ENCODE measurements around the gene PSMD10. TPM values are rescaled to one million over a fixed set of nuclear protein-coding genes. Genes with fewer than 3 reads are reported as not detected.

The PSMD10 gene
- polyA plus RNA-seq, 1 donor from 2014 or later: 209 TPM

DNA sequence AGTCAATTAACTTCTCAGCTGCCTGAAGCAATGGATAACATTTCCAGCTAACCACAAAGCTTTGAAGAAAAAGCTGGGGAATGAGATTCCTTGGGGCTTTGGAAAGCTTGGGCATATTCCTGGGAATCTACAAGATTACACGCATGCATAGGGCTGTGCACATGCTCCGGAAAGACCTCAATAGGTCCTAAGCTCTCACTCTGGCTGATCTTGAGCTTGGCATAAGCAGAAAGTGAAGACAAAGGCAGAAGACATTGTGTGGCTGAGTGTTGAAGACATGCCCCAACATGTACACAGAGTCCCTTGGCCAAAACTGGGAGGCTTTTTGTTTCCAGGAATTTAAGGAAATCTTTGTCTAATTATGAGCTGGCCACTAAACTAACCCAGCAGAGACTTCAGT is 31.4 kb upstream of the PSMD10 start:
- Histone ChIP-seq H3K27ac (ENCODE audit: low read length) (no peak overlapping the region), H3F3A (ENCODE audit: insufficient read depth, low read length, poor library complexity, severe bottlenecking) (no peaks in the 10 kb centered on the region), H3K36me3 (ENCODE audit: insufficient read depth, low read length) (no peaks in the 10 kb centered on the region), H3K4me2 (ENCODE audit: low read length) (no peak overlapping the region), H3K9me2 (ENCODE audit: insufficient read depth, low read length) (no peaks in the 10 kb centered on the region), H2AFZ (ENCODE audit: low read depth, low read length) (no peak overlapping the region), H3K79me2 (replicated peaks; ENCODE audit: insufficient read depth, low read length) (no peaks in the 10 kb centered on the region), H3K4me3 (ENCODE audit: low read length) (no peak overlapping the region), H4K20me1 (ENCODE audit: insufficient read depth) (no peaks in the 10 kb centered on the region), H3K9me3 (ENCODE audit: low read length) (no peaks in the 10 kb centered on the region), H3K9ac (ENCODE audit: low read length) (no peak overlapping the region), H3K27me3 (ENCODE audit: insufficient read depth, low read depth, low read length) (no peaks in the 10 kb centered on the region)
- TF ChIP-seq EP300 (conservative IDR thresholded peaks at IDR 0.05; ENCODE audit: poor library complexity, severe bottlenecking) (no peak), EZH2 (IDR thresholded peaks at IDR 0.05; ENCODE audit: borderline replicate concordance, insufficient read depth, low read length, poor library complexity, severe bottlenecking) (no peak), RAD21 (conservative IDR thresholded peaks at IDR 0.05) (no peak), POLR2AphosphoS5 (IDR thresholded peaks at IDR 0.05) (no peak), SMC3 (conservative IDR thresholded peaks at IDR 0.05; ENCODE audit: poor library complexity) (no peak), TAF1 (IDR thresholded peaks at IDR 0.05; ENCODE audit: low read depth) (no peak), MXI1 (conservative IDR thresholded peaks at IDR 0.05; ENCODE audit: poor library complexity, severe bottlenecking) (no peak)
- TF ChIP-seq, protein P1, sequence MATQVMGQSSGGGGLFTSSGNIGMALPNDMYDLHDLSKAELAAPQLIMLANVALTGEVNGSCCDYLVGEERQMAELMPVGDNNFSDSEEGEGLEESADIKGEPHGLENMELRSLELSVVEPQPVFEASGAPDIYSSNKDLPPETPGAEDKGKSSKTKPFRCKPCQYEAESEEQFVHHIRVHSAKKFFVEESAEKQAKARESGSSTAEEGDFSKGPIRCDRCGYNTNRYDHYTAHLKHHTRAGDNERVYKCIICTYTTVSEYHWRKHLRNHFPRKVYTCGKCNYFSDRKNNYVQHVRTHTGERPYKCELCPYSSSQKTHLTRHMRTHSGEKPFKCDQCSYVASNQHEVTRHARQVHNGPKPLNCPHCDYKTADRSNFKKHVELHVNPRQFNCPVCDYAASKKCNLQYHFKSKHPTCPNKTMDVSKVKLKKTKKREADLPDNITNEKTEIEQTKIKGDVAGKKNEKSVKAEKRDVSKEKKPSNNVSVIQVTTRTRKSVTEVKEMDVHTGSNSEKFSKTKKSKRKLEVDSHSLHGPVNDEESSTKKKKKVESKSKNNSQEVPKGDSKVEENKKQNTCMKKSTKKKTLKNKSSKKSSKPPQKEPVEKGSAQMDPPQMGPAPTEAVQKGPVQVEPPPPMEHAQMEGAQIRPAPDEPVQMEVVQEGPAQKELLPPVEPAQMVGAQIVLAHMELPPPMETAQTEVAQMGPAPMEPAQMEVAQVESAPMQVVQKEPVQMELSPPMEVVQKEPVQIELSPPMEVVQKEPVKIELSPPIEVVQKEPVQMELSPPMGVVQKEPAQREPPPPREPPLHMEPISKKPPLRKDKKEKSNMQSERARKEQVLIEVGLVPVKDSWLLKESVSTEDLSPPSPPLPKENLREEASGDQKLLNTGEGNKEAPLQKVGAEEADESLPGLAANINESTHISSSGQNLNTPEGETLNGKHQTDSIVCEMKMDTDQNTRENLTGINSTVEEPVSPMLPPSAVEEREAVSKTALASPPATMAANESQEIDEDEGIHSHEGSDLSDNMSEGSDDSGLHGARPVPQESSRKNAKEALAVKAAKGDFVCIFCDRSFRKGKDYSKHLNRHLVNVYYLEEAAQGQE (IDR thresholded peaks at IDR 0.05; ENCODE audit: borderline replicate concordance): no peak
- TF ChIP-seq, protein P2, sequence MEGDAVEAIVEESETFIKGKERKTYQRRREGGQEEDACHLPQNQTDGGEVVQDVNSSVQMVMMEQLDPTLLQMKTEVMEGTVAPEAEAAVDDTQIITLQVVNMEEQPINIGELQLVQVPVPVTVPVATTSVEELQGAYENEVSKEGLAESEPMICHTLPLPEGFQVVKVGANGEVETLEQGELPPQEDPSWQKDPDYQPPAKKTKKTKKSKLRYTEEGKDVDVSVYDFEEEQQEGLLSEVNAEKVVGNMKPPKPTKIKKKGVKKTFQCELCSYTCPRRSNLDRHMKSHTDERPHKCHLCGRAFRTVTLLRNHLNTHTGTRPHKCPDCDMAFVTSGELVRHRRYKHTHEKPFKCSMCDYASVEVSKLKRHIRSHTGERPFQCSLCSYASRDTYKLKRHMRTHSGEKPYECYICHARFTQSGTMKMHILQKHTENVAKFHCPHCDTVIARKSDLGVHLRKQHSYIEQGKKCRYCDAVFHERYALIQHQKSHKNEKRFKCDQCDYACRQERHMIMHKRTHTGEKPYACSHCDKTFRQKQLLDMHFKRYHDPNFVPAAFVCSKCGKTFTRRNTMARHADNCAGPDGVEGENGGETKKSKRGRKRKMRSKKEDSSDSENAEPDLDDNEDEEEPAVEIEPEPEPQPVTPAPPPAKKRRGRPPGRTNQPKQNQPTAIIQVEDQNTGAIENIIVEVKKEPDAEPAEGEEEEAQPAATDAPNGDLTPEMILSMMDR (IDR thresholded peaks at IDR 0.05; ENCODE audit: poor library complexity, severe bottlenecking): no peak

DNA sequence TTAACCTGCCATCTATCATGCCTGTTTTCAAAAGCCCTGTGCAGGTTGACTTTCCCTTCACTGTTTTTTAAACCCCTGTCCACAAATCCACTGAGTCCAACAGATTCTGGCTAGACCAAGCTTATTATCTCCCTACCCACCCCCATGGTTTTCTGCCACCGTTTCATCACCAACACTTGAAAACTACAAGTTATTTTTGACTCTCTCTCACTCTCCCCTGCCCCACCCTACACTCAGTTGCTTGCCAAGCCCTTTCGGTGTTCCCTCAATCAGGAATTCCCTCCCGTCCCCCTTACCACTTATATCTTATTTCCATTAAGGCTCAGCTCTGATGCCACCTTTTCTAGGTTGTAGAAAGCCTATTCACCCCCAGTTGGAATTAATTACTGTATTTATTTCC is 29.9 kb upstream of the PSMD10 start:
- Histone ChIP-seq H3F3A (ENCODE audit: insufficient read depth, low read length, poor library complexity, severe bottlenecking) (no peaks in the 10 kb centered on the region), H3K27me3 (ENCODE audit: insufficient read depth, low read depth, low read length) (no peaks in the 10 kb centered on the region), H3K4me3 (ENCODE audit: low read length) (no peak overlapping the region), H3K79me2 (replicated peaks; ENCODE audit: insufficient read depth, low read length) (no peaks in the 10 kb centered on the region), H3K9ac (ENCODE audit: low read length) (no peak overlapping the region), H4K20me1 (ENCODE audit: insufficient read depth) (no peaks in the 10 kb centered on the region), H3K36me3 (ENCODE audit: insufficient read depth, low read length) (no peaks in the 10 kb centered on the region), H3K27ac (ENCODE audit: low read length) (no peak overlapping the region), H3K9me3 (ENCODE audit: low read length) (no peaks in the 10 kb centered on the region), H3K4me2 (ENCODE audit: low read length) (no peak overlapping the region), H3K9me2 (ENCODE audit: insufficient read depth, low read length) (no peaks in the 10 kb centered on the region), H2AFZ (ENCODE audit: low read depth, low read length) (no peak overlapping the region)
- TF ChIP-seq RAD21 (conservative IDR thresholded peaks at IDR 0.05) (no peak), SMC3 (conservative IDR thresholded peaks at IDR 0.05; ENCODE audit: poor library complexity) (no peak), MXI1 (conservative IDR thresholded peaks at IDR 0.05; ENCODE audit: poor library complexity, severe bottlenecking) (no peak), POLR2AphosphoS5 (IDR thresholded peaks at IDR 0.05) (no peak), EP300 (conservative IDR thresholded peaks at IDR 0.05; ENCODE audit: poor library complexity, severe bottlenecking) (no peak)
